WTC11 (cell line): Measurements from ENCODE around the gene MYLK3. TPM values are rescaled to one million over a fixed set of nuclear protein-coding genes. Genes with fewer than 3 reads are reported as not detected.

Experiments used
- ATAC-seq: fragments of 200-7000 bp; cut with Tn5 transposase; 2 replicates; pipeline ENCODE4 v1.10.0; 2021; ENCODE audit warnings: mild to moderate bottlenecking, moderate library complexity
- CTCF ChIA-PET: fragments of 300-600 bp; sonication (Branson Sonifier 250); formaldehyde crosslinking; loops from one replicate; lab custom pipeline; 2021; ENCODE audit warnings: antibody characterized with exemption; lab: Charles Lee
- POLR2A ChIA-PET: fragments of 350-600 bp; sonication (Branson Sonifier 250); formaldehyde crosslinking; loops from one replicate; lab custom pipeline; 2021; ENCODE audit warnings: antibody characterized with exemption; lab: Charles Lee
- DNase-seq: peaks from one replicate; pipeline ENCODE4 v3.0.0; 2021; ENCODE audit warnings: low spot score
- H3K27ac Mint-ChIP-seq: 2 replicates; pipeline ENCODE4 v1.8.0; 2021; ENCODE audit warnings: mixed read lengths
- H3K27me3 Mint-ChIP-seq: 2 replicates; pipeline ENCODE4 v1.8.0; 2021; ENCODE audit warnings: low read depth, mild to moderate bottlenecking, moderate library complexity, mixed read lengths
- H3K36me3 Mint-ChIP-seq: 2 replicates; pipeline ENCODE4 v1.8.0; 2021; ENCODE audit warnings: mixed read lengths
- H3K4me1 Mint-ChIP-seq: 2 replicates; pipeline ENCODE4 v1.8.0; 2022; ENCODE audit warnings: mixed read lengths
- H3K4me3 Mint-ChIP-seq: 2 replicates; pipeline ENCODE4 v1.8.0; 2021; ENCODE audit warnings: mild to moderate bottlenecking, moderate library complexity, mixed read lengths
- H3K9me3 Mint-ChIP-seq: 2 replicates; pipeline ENCODE4 v1.8.0; 2021; ENCODE audit warnings: mixed read lengths
- ATF1 ChIP-seq: sonication (generic); formaldehyde crosslinking; IDR thresholded peaks from 2 replicates; pipeline ENCODE4 v1.8.1; 2023; ENCODE audit warnings: mild to moderate bottlenecking, moderate library complexity, missing genetic modification reagents
- CDX4 ChIP-seq: fragments of 250-450 bp; sonication (Bioruptor Pico); IDR thresholded peaks from 2 replicates; pipeline ENCODE4 v1.9.0; 2021; ENCODE audit warnings: moderate library complexity, mild to moderate bottlenecking, inconsistent platforms, borderline replicate concordance
- CREM ChIP-seq: sonication (generic); formaldehyde crosslinking; IDR thresholded peaks from 2 replicates; pipeline ENCODE4 v1.8.1; 2022; ENCODE audit warnings: mild to moderate bottlenecking, missing genetic modification reagents, moderate library complexity
- E2F1 ChIP-seq: sonication (generic); formaldehyde crosslinking; IDR thresholded peaks from 2 replicates; pipeline ENCODE4 v1.8.0; 2022; ENCODE audit warnings: mild to moderate bottlenecking, missing genetic modification reagents
- E2F4 ChIP-seq: sonication (generic); formaldehyde crosslinking; IDR thresholded peaks from 2 replicates; pipeline ENCODE4 v1.8.1; 2022; ENCODE audit warnings: low read depth, mild to moderate bottlenecking, moderate library complexity, missing genetic modification reagents, borderline replicate concordance
- GABPB1 ChIP-seq: sonication (generic); formaldehyde crosslinking; IDR thresholded peaks from 2 replicates; pipeline ENCODE4 v1.8.1; 2023; ENCODE audit warnings: mild to moderate bottlenecking, missing genetic modification reagents
- KAT7 ChIP-seq: sonication (generic); formaldehyde crosslinking; IDR thresholded peaks from 2 replicates; pipeline ENCODE4 v1.8.1; 2023; ENCODE audit warnings: missing genetic modification reagents, mild to moderate bottlenecking, borderline replicate concordance
- MAX ChIP-seq: sonication (generic); formaldehyde crosslinking; IDR thresholded peaks from 2 replicates; pipeline ENCODE4 v1.8.0; 2022; ENCODE audit warnings: mild to moderate bottlenecking, missing genetic modification reagents
- NFATC4 ChIP-seq: fragments of 250-450 bp; sonication (Bioruptor Pico); IDR thresholded peaks from 2 replicates; pipeline ENCODE4 v1.9.0; 2021; ENCODE audit warnings: mild to moderate bottlenecking
- NR3C1 ChIP-seq: sonication (generic); formaldehyde crosslinking; conservative IDR thresholded peaks from 2 replicates; pipeline ENCODE4 v1.8.1; 2023; ENCODE audit warnings: low read depth, mild to moderate bottlenecking, missing genetic modification reagents
- OVOL2 ChIP-seq: fragments of 250-450 bp; sonication (Bioruptor Pico); IDR thresholded peaks from 2 replicates; pipeline ENCODE4 v1.9.0; 2021; ENCODE audit warnings: mild to moderate bottlenecking, borderline replicate concordance
- SP1 ChIP-seq: sonication (generic); formaldehyde crosslinking; conservative IDR thresholded peaks from 2 replicates; pipeline ENCODE4 v1.8.1; 2022; ENCODE audit warnings: missing genetic modification reagents
- TP53 ChIP-seq: sonication (generic); formaldehyde crosslinking; IDR thresholded peaks from 2 replicates; pipeline ENCODE4 v1.8.1; 2023; ENCODE audit warnings: mild to moderate bottlenecking, missing genetic modification reagents
- ZNF121 ChIP-seq: sonication (generic); formaldehyde crosslinking; IDR thresholded peaks from 2 replicates; pipeline ENCODE4 v1.8.0; 2023; ENCODE audit warnings: missing genetic modification reagents
- ZNF232 ChIP-seq: sonication (generic); formaldehyde crosslinking; IDR thresholded peaks from 2 replicates; pipeline ENCODE4 v1.8.0; 2022; ENCODE audit warnings: mild to moderate bottlenecking, missing genetic modification reagents
- ZNF281 ChIP-seq: sonication (generic); formaldehyde crosslinking; IDR thresholded peaks from 2 replicates; pipeline ENCODE4 v1.8.0; 2023; ENCODE audit warnings: mild to moderate bottlenecking, missing genetic modification reagents
- ZNF396 ChIP-seq: fragments of 250-450 bp; sonication (Bioruptor Pico); IDR thresholded peaks from 2 replicates; pipeline ENCODE4 v1.8.0; 2021; ENCODE audit warnings: mild to moderate bottlenecking, moderate library complexity, borderline replicate concordance
- ZNF416 ChIP-seq: fragments of 250-450 bp; sonication (Bioruptor Pico); IDR thresholded peaks from 2 replicates; pipeline ENCODE4 v1.9.0; 2021; ENCODE audit warnings: mild to moderate bottlenecking, inconsistent platforms
- ZNF423 ChIP-seq: fragments of 250-450 bp; sonication (Bioruptor Pico); IDR thresholded peaks from 2 replicates; pipeline ENCODE4 v2.1.2; 2022; ENCODE audit warnings: mild to moderate bottlenecking, moderate library complexity
- total RNA-seq: library from RNA; stranded (reverse); gene quantifications from 3 replicates; pipeline ENCODE4 v1.2.3, GENCODE V29; 2021

Gene MYLK3
- total RNA-seq, 1 experiment from 2014 or later, result 0.79 TPM

- no peak for TF ChIP-seq ZNF416 (CRISPR knock-in tag)
Observed at GRCh38 chr16:46759309-46759708, 11.2 kb upstream of the MYLK3 start (continued).

GRCh38 chr16:46757339-46758050, 9.4 kb upstream of the MYLK3 start:
- peak; percentile 64 for ATAC-seq
- no peak overlapping the region for H3K4me3 Mint-ChIP-seq
- POLR2A ChIA-PET, result no interaction called here
- H3K4me1 Mint-ChIP-seq, result peaks cover 15% of the 10 kb centered on the region
- no peak for DNase-seq
- H3K36me3 Mint-ChIP-seq, result no peaks in the 10 kb centered on the region
- no peaks in the 10 kb centered on the region for H3K9me3 Mint-ChIP-seq
- TF ChIP-seq ZNF423 (CRISPR knock-in tag) (peak; percentile 17; the same call in 1 of the 2 replicates), E2F1 (CRISPR knock-in tag) (no peak), ZNF232 (no peak), GABPB1 (CRISPR knock-in tag) (no peak)
- TF ChIP-seq, all 79 proteins: peak for 1
- Mint-ChIP-seq H3K27me3 (no peaks in the 10 kb centered on the region), H3K27ac (no peak overlapping the region)
- CTCF ChIA-PET, result interaction anchor here (1.4 kb wide), 1 partner anchor 84 kb away, joined by 4 read pairs; no protein-coding TSS in a partner anchor

- no peaks in the 10 kb centered on the region for H3K36me3 Mint-ChIP-seq
- no peak for ATAC-seq
- no peak overlapping the region for H3K27ac Mint-ChIP-seq
- POLR2A ChIA-PET, result no interaction called here
- H3K27me3 Mint-ChIP-seq, result no peaks in the 10 kb centered on the region
- no peak for TF ChIP-seq CREM (CRISPR knock-in tag)
- TF ChIP-seq E2F1 (CRISPR knock-in tag), result no peak
- TF ChIP-seq OVOL2 (CRISPR knock-in tag), result no peak
- TF ChIP-seq ZNF281 (CRISPR knock-in tag), result no peak
- no peak for TF ChIP-seq SP1 (CRISPR knock-in tag)
- TF ChIP-seq ZNF121 (CRISPR knock-in tag), result no peak
- no peak for TF ChIP-seq TP53 (CRISPR knock-in tag)
- TF ChIP-seq ATF1, result no peak
- no peak for TF ChIP-seq ZNF423 (CRISPR knock-in tag)
- TF ChIP-seq NFATC4 (CRISPR knock-in tag), result no peak
- TF ChIP-seq ZNF396 (CRISPR knock-in tag), result no peak
- TF ChIP-seq CDX4, result no peak
- no peak for TF ChIP-seq E2F4 (CRISPR knock-in tag)
- no peak for TF ChIP-seq NR3C1 (CRISPR knock-in tag)
- no peak for TF ChIP-seq MAX (CRISPR knock-in tag)
- no peak for TF ChIP-seq KAT7
- DNase-seq, result no peak
- CTCF ChIA-PET, result interaction anchor here (1.4 kb wide), 1 partner anchor 83 kb away, joined by 4 read pairs; no protein-coding TSS in a partner anchor
- H3K9me3 Mint-ChIP-seq, result no peaks in the 10 kb centered on the region
- peaks cover 15% of the 10 kb centered on the region for H3K4me1 Mint-ChIP-seq
- H3K4me3 Mint-ChIP-seq, result no peak overlapping the region
Observed at GRCh38 chr16:46756772-46757171, 8.6 kb upstream of the MYLK3 start.
